Fibroblast of skin of right quadriceps (primary cell): Measurements from ENCODE around the gene KCTD17.

ENCODE experiments used
- DNase-seq: peaks from one replicate; pipeline ENCODE4 v3.0.0-alpha.2; 2013

KCTD17 gene

GRCh38 chr22:37083914-37084313, 32.4 kb downstream of the KCTD17 start:
- DNase-seq: no peak

DNA sequence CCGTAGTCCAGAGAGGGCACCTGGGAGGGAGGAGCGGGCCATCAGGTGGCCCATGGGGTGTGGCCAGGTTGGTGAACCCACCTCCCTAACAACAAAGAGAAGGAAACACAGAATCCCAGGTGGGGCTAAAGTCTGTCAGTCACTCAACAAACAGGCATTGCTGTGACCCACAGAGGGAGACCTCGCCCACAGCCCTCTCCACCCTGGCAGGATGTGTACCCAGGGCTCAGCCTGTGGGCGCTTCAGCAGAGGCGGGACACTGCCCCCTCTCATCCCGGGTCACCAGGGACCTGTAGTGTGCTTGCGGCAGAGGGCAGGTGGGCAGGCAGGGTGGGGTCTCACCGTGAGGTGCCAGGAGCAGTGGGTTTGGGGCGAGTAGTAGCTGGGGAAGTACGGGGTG, 32.8 kb downstream of the KCTD17 start:
- DNase-seq: no peak

DNA sequence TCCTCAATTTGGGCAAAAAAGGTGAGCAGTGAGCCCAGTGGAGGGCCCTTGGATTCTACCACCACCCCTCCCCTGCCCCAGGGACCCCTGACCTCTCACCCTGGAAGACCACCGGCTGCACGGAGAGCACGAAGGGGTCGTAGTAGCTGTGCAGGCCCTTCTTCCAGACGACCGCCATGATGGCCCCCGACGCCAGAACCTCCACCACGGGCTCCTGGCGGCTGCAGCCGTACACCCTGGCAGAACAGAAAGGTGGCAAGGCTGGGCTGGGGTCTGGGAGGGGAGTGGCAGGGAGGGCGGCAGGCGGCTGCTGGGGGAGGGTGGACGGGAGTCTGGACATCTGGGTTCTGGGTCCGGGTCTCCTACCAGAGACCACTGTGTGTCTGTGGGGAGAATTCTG, 34.6 kb downstream of the KCTD17 start:
- DNase-seq: no peak

DNA sequence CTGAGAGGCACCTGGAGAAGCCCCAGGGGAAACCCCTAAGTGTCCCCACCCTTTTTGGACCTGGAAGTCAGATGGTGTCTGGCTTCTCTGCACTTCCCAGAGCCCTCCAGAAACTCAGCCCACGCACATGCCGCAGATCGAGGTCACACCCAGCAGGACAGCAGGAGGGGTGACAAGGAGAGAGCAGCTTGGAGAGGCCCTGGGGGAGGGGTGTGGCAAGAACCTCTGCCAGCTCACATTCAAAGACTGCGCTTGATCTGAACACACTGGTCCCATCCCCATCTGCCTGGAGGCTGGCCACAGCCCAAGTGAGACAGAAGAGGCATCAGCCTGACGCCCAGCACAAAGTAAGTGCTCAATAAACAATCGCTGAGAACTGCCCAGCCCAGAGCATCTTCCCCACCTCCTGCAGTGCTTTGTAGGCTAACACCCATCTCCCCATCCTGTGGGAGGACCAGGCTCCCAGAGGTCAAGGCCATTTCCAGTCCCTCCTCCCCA, 36.6 kb downstream of the KCTD17 start:
- DNase-seq: peak; percentile 21

DNA sequence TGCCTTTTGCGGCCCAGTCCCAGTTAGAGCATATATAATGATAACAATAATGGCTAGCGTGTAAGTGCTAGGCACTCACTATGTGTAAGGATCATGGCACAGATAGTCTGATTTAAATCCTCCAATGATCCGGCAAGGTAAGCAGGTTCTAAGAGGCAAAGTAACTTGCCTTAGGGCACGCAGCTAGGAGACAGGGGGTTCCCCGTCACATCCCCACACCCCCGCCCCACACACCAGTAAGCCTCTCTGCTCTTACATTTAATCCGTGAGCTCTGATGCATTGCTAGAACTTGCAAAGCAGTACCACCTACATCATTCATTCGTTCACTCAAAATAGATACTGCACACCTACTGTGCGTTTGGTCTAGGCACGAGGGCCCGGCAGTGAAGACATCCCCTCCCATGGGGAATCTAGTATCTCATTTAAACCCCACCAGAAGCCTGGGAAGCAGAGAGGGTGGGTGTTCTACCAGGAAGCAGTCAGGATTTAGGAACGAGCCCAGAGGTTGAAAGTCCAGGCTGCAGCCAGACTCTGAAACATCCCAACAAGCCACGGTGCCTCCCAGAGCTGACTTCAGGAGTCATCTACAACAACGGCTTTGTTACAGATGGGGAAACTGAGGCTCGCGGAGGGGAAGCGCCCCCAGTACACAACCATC, 37.3 kb downstream of the KCTD17 start:
- DNase-seq: no peak

- DNase-seq: no peak
Observed at GRCh38 chr22:37089434-37089833, 37.9 kb downstream of the KCTD17 start.

- DNase-seq: no peak
Observed at GRCh38 chr22:37090920-37091695, 39.6 kb downstream of the KCTD17 start.

DNA sequence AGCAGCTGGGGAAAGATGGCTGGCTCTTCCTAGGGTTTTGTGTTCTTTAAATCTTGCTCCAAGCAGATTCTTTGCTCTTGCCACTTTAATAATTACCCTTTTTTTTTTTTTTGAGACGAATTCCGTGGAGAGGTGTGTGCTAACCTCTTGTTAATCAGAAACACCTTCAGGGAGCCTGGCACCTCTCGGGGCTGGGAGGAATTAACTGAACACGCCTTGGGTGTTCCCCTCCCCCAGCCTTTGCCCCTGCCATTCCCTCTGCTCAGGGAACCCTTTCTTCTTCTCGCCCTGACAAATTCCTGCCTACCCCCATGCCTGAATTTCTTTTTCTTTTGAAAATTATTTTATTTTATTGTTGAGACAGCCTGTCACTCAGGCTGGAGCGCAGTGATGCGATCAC, 40.5 kb downstream of the KCTD17 start:
- DNase-seq: no peak

DNA sequence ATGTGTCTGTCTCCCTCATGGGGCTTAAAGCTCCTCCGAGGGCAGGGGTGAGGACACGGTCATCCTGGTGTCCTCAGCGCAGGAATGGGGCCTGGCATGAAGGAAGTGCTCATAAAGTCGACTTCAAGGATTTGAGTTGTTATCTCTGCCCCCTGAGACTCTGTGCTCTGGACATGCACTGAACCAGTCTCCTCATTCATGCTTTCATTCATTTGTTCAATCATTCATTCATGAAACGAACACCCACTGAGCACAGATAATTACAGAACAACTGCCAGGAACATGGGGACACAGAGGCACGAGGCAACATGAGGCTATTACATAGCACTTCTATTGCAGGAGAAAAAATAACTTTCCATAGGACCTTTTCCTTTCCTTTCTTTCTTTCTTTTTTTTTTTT, 41.5 kb downstream of the KCTD17 start:
- no peak for DNase-seq

DNA sequence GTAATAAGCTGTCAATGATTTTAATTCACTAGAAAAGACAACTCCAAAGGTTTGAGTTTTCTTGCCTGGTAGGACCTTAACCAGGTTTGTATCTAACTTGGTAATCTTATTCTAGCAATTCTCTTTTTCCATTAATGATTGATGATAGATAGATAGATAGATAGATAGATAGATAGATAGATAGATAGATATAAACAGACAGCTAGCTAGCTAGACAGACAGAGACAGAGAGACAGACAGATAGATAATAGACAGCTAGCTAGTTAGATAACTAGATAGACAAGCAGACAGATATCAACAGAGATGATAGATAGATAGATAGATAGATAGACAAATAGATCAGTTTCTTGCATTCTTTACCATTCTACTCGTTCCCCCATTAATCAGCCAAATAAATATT, 42.7 kb downstream of the KCTD17 start:
- no peak for DNase-seq

- no peak for DNase-seq
Observed at GRCh38 chr22:37095113-37095512, 43.6 kb downstream of the KCTD17 start.

DNA sequence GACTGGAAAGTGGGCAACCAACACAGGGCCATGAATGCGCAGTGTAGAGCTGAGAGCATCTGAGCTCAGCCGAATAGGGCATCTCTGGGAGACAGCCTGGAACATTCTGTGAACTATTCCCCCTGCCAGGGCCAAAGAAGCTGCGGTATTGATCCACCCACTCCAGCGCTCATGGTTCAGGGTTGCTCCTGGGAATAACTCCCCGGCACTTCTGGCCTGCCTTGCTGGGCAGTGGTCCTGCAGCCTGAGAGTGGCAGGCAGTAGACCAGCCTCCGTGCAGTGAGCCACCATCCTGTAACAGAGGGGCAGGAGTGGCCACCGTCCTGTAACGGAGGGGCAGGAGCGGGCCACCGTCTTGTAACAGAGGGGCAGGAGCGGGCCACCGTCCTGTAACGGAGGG, 45.8 kb downstream of the KCTD17 start:
- no peak for DNase-seq

- no peak for DNase-seq
Observed at GRCh38 chr22:37098976-37099591, 47.5 kb downstream of the KCTD17 start.

DNA sequence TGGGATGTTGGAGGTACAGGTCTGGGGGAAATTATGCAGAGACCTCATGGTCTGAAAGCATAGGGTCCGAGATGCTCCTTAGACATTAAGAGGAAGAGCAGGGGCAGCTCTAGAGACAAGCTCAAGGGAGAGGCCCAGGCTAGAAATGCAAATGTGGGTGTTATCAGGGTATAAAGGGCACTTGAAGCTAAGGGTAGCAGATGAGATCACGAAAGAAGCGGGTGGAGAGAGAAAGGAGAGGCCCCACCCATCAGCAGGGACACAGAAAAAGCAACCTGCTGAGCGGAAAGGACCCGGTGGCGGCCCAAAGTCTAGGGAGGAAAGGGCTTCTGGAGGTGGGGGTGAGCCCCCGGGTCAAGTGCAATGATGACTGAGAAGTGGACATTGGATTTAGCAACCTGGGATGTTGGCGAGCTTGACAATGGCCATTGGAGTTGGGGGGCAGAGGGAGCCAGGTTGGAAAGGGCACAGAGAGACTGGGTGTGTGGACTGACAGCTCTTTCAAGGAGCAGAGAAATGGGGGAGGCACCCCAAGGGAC, 49.1 kb downstream of the KCTD17 start:
- DNase-seq: no peak

- no peak for DNase-seq
Observed at GRCh38 chr22:37101311-37102066, 49.9 kb downstream of the KCTD17 start.

DNA sequence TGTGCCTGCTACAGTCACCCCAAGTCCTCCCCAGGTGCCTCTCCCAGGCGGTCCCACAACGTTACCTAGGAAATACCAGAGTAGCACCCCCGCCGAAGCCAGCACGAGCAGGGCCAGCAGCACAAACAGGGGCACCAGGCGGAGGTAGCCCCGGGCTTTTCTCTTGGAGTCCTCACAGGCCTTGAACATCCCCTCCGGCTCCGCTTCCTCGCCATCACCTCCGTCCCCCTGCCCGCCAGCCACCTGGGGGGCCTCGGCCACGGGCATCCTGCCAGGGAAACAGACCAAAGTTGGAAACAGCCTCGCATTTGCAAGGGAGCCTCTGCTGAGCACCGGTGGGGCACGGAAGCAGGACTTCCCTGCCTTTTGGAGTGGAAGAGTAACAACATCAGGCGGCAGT, 51.6 kb downstream of the KCTD17 start:
- no peak for DNase-seq

- DNase-seq: no peak
Observed at GRCh38 chr22:37103656-37104452, 52.3 kb downstream of the KCTD17 start.

DNA sequence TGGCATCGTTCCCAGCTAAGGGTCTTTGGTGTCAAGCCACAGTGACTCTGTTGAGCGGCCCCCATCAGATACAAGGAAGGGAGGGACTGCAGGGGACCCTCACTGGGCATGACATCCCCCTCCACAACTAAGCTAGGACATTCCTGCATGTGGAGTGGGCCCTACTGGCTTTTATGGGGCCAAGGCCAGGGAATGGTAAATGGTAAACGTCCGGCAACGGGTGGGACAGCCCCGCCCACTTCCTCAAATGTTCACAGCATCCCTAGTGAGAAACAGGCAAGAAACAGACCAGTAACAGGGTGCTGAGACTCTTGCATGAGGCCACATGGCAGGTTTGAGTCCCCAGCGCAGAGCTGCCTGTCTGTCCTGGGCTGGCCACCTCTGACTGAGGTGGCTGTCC, 53.6 kb downstream of the KCTD17 start:
- no peak for DNase-seq

GRCh38 chr22:37105990-37106389, 54.4 kb downstream of the KCTD17 start:
- DNase-seq: no peak

- DNase-seq: no peak
Observed at GRCh38 chr22:37107816-37108621, 56.5 kb downstream of the KCTD17 start.

DNA sequence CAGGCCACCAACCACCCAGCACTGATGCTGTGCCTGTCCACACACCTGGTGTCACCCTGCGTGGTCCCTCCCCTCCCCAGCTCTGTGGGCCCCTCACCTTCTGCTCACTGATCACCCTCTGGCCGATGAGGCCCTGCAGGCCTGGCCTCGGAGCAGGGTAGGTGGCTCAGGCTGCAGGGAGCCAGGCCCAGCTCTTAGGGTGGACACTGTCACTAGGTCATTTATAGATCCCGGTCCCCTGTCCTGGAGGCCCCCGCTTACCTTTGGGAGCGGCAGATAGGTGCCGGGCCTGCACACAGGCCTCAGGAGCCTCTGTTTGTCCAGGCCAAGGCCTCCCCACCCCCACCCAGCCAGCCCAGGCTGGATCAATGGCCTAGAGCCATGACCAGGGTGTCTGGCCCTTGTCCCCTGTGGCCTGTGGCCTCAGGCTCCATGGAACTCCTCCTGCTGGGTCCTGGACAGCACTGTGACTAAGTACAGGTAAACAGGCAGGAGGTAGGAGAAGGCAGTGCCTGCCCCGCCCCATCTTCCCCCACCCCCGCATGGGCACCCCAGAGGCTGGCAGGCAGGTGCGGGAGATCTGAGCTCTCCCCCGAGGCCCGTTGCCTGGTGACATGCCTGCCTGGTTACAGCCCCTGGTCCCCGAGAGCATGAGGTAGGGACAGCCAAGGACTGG, 57.8 kb downstream of the KCTD17 start, which contains the start of gene TMPRSS6:
TSS of gene TMPRSS6 (minus strand) at position 472 of the 676 bp plus-strand sequence. CDS start 6,296 bp downstream, outside the sequence.
- no peak for DNase-seq
